C4-2B (cell line): ENCODE data around the gene CMIP.

ENCODE experiments used
- ZFX ChIP-seq: fragments of 450-650 bp; IDR thresholded peaks from 2 replicates; pipeline ENCODE4 v1.6.1; 2017
- TF ChIP-seq, protein P1 (sequence below): fragments of 450-650 bp; conservative IDR thresholded peaks from 2 replicates; pipeline ENCODE4 v1.5.1; 2017; ENCODE audit warnings: mild to moderate bottlenecking

DNA sequence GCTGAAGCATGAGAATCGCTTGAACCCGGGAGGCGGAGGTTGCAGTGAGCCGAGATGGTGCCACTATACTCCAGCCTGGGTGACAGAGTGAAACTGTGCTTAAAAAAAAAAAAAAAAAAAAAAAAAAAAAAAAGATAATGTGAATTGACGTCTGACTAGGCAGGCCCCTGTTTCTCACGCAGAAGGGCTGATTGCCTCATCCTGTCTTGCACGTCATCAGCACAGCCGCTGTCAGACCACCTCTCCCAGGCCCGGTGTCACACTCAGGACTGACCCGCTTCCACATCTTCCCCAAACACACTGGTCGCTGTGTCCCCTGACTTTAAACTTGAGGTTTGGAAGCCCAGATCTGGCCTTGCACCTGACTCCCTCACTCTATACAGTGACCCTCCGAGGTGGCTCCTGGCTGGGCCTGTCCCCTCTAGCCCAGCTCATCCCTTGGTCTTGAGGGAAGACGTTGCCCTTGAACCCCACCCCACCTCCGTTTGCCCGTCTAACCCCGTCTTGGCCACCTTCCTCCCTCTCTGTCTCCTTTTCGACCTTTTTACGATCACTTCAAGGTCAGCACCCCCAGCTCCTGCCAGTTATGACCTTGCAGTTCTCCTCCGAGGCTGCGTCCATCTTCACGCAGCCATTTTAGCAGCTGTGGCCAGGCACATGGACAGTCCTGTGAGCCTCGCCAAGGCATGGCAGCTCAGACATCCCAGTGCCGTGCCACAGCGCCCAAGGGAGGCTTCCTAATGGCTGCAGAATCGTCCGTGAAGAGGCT, 184.6 kb downstream of the CMIP start:
- TF ChIP-seq, protein P1, sequence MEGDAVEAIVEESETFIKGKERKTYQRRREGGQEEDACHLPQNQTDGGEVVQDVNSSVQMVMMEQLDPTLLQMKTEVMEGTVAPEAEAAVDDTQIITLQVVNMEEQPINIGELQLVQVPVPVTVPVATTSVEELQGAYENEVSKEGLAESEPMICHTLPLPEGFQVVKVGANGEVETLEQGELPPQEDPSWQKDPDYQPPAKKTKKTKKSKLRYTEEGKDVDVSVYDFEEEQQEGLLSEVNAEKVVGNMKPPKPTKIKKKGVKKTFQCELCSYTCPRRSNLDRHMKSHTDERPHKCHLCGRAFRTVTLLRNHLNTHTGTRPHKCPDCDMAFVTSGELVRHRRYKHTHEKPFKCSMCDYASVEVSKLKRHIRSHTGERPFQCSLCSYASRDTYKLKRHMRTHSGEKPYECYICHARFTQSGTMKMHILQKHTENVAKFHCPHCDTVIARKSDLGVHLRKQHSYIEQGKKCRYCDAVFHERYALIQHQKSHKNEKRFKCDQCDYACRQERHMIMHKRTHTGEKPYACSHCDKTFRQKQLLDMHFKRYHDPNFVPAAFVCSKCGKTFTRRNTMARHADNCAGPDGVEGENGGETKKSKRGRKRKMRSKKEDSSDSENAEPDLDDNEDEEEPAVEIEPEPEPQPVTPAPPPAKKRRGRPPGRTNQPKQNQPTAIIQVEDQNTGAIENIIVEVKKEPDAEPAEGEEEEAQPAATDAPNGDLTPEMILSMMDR, result no peak
- no peak for TF ChIP-seq ZFX
